Astrocyte of the cerebellum (primary cell): ENCODE data around the gene NR0B2.

Source experiments
- DNase-seq: peaks from one replicate; pipeline ENCODE4 v3.0.0-alpha.2; 2011; ENCODE audit warnings: low read depth
- H3K4me3 ChIP-seq: 2 replicates; pipeline ENCODE4 v1.5.1; 2011; ENCODE audit warnings: mild to moderate bottlenecking, low read depth, low read length, moderate library complexity
- in situ Hi-C: cut with HindIII; loops from 2 replicates; pipeline ENCODE4 v1.10.0; 2017; ENCODE audit warnings: low sequenced_read_pairs
- TF ChIP-seq, protein P1 (sequence below): IDR thresholded peaks from 2 replicates; pipeline ENCODE4 v1.5.1; 2012; ENCODE audit warnings: low read length, low read depth, moderate library complexity, mild to moderate bottlenecking; ENCODE audit errors: missing control alignments

The NR0B2 gene

DNA sequence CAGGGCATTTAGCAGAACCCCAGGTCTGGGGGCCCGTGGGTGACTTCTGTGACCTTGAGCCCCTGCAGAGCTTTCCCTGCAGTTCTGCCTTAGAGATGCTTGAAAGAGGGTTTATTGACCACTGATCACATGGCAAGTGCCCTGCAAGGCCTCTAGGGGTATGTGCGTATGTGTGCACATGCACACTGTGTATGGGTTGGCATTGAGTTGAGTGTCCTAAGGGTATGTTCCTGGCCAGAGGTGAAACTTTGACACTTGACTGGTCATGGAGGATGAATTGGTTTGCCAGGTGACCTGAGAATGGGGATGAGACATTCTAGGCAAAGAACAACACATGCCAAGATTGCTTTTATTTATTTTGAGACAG lies 24.9 kb upstream of the NR0B2 start:
- no peak overlapping the region for H3K4me3 ChIP-seq
- TF ChIP-seq, protein P1, sequence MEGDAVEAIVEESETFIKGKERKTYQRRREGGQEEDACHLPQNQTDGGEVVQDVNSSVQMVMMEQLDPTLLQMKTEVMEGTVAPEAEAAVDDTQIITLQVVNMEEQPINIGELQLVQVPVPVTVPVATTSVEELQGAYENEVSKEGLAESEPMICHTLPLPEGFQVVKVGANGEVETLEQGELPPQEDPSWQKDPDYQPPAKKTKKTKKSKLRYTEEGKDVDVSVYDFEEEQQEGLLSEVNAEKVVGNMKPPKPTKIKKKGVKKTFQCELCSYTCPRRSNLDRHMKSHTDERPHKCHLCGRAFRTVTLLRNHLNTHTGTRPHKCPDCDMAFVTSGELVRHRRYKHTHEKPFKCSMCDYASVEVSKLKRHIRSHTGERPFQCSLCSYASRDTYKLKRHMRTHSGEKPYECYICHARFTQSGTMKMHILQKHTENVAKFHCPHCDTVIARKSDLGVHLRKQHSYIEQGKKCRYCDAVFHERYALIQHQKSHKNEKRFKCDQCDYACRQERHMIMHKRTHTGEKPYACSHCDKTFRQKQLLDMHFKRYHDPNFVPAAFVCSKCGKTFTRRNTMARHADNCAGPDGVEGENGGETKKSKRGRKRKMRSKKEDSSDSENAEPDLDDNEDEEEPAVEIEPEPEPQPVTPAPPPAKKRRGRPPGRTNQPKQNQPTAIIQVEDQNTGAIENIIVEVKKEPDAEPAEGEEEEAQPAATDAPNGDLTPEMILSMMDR = no peak
- in situ Hi-C loops = no loop called here
- DNase-seq = no peak

DNA sequence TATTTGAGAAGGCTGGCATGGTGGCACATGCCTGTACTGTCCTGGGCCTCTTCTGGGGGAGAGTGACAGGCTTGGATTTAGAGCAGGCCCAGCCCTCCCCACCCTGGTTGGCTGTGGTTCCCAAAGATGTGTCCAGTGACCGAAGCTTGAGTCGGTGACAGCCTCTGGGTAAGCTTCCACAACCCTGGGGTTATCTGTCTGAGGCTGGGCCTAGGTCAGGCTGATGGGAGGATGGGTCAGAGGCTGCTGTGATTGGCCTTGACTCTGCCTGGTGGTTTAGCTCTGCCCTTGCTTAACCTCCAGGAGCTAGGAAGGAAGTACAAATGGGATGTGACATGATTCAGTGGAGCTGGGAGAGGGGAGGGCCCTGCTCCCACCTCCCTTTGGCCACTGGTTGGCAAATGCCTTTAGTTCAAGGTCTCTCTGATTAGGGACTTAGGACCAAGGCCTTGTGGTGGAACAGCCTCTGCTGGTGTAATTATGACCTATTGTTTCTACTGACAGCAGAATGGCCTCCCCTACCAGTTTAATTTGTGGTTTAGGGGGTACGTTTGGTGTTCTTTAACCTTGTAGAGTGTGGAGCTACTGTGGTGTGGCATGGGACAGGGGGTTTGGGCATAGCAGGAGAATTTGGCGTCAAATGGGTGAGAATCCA lies 24.4 kb upstream of the NR0B2 start:
- in situ Hi-C loops = no loop called here
- no peak for DNase-seq
- TF ChIP-seq, protein P1 = no peak
- no peak overlapping the region for H3K4me3 ChIP-seq

DNA sequence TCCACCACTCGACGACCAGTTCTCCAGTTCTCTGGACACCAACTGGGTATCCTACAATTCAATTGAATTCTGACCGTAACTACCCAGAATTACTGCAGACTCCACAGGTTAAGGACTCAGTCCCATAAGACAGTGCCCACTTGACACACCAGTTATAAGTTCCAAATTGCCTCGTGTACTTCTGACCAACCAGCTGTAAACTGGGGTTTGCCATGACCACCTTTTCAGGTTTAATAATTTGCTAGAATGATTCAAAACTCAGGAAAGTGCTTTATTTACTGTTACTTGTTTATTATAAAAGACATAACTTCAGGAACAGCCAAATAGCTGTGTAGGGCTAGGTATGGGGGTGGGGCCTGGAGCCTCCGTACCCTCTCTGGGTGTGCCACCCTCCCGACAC lies 23.0 kb upstream of the NR0B2 start:
- in situ Hi-C loops = no loop called here
- DNase-seq = no peak
- TF ChIP-seq, protein P1 = no peak
- H3K4me3 ChIP-seq = no peak overlapping the region

DNA sequence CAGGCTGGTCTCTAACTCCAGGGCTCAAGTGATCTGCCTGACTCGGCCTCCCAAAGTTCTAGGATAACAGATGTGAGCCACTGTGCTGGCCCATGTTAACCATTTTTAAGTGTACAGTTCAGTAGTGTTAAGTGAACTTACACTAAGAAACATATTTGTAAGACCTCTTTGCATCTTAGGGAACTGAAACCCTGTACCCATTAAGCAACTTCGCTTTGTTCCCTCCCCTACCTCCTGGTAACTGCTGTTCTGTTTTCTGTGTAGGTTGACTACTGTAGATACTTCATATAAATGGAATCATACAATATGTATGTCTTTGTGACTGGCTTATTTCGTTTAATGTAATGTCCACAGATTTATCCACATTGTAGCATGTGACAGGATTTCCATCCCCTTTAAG lies 18.8 kb upstream of the NR0B2 start:
- DNase-seq = no peak
- in situ Hi-C loops = no loop called here
- H3K4me3 ChIP-seq = no peak overlapping the region
- TF ChIP-seq, protein P1 = no peak

DNA sequence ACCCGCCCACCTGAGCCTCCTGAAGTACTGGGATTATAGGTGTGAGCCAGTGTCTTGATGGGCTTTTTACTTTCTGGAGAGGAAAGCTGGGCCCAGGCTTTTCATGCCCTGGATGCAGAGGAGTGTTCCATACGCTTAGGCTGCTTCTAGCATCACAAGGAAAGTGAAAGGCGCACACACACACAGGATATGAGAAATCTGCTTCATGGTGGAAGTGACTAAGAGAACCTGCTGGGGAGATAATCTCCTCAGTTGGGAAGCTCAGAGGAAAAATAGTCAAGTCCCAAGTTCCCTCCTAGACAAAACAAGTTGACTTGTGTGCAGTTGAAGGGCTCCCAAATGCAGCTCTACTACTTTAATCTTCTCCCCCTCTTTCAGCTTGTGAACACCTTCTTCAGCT lies 9.9 kb upstream of the NR0B2 start:
- TF ChIP-seq, protein P1 = no peak
- no peak overlapping the region for H3K4me3 ChIP-seq
- in situ Hi-C loops = no loop called here
- no peak for DNase-seq

DNA sequence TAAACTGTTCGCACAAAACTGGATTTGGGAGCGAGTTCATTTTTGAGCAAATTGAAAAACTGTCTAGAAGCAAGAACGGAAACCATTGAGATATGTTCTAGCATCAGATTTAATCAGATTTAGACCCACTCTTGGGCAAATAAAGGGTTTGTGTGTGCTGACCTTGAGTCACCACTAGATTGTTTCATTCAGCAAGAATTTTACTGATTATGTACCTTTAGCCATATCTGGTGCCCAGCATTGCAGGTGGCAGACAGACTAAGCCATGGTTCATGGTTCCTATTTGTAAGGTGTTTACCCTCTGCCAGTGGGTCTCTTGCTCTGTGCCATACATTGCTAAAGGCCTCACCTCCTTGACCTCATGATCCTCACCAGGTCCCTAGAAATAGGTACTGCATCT lies 9.1 kb upstream of the NR0B2 start:
- H3K4me3 ChIP-seq = peak overlapping the region; percentile 73
- in situ Hi-C loops = no loop called here
- no peak for DNase-seq
- TF ChIP-seq, protein P1 = no peak

DNA sequence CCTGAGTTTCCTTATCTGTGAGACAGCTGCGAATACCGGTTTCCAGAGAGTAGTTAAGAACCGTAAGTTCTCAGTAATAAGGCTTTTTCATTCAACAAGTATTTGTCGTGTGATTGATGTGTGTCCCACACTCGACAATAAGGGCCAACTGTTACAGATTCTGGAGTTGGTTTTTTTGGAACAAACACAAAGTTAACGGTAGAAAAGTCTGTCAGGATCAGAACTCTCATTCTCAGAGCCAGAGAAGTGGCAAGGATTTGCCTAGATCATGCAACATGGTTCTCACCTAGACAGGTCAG lies 8.6 kb upstream of the NR0B2 start:
- in situ Hi-C loops = no loop called here
- peak overlapping the region; percentile 73 for H3K4me3 ChIP-seq
- no peak for DNase-seq
- TF ChIP-seq, protein P1 = no peak
